SH-SY5Y (cell line): ENCODE measurements around the gene CACNA1F.

Experiments
- GATA2 ChIP-seq: IDR thresholded peaks from 2 replicates; pipeline ENCODE4 v1.6.1; 2011; ENCODE audit warnings: mild to moderate bottlenecking, low read depth, low read length
- GATA3 ChIP-seq: IDR thresholded peaks from 2 replicates; pipeline ENCODE4 v1.6.1; 2011; ENCODE audit warnings: low read depth, mild to moderate bottlenecking, low read length, moderate library complexity

- TF ChIP-seq GATA3 (no peak), GATA2 (no peak)
These were observed 15.9 kb upstream of the CACNA1F start for GRCh38 chrX:49249071-49249470.
